ENCODE measurements around the gene SLC2A6. TPM values are rescaled to one million over a fixed set of nuclear protein-coding genes. Genes with fewer than 3 reads are reported as not detected.

The SLC2A6 gene
- total and polyA plus RNA-seq, 2 experiments from 2014 or later: 7.3 to 10.6 TPM

GRCh38 chr9:133505901-133506652 is 27.2 kb upstream of the SLC2A6 start:
- H3K79me2 ChIP-seq: no peaks in the 10 kb centered on the region
- no peak overlapping the region for H3K4me3 ChIP-seq
- H3K9me3 ChIP-seq (ENCODE audit: low read depth): peaks cover 4% of the 10 kb centered on the region
- H3K4me2 ChIP-seq: no peak overlapping the region
- H3K36me3 ChIP-seq (replicated peaks; ENCODE audit: insufficient read depth, low read depth): no peaks in the 10 kb centered on the region
- no peak for DNase-seq (ENCODE audit: low spot score)
- no peaks in the 10 kb centered on the region for H3K9me2 ChIP-seq (replicated peaks; ENCODE audit: insufficient read depth)
- peaks cover 15% of the 10 kb centered on the region for H3K4me1 ChIP-seq (ENCODE audit: insufficient read depth)
- no peaks in the 10 kb centered on the region for H3K27me3 ChIP-seq
- TF ChIP-seq EZH2phosphoT487 (IDR thresholded peaks at IDR 0.05; ENCODE audit: low read depth, severe bottlenecking, unreplicated experiment): no peak
- TF ChIP-seq EZH2 (IDR thresholded peaks at IDR 0.05; ENCODE audit: borderline replicate concordance): no peak
- no peak for TF ChIP-seq CTCF (IDR thresholded peaks at IDR 0.05; ENCODE audit: poor library complexity)
- no peaks in the 10 kb centered on the region for H4K20me1 ChIP-seq (ENCODE audit: insufficient read depth, poor library complexity, severe bottlenecking)
- no peak overlapping the region for H3K27ac ChIP-seq
- 58% methylated on average over 18 of the region's 23 CpGs for WGBS (ENCODE audit: low lambda C conversion rate, missing lambda C conversion rate)
- H2AFZ ChIP-seq: no peak overlapping the region

- 93% methylated on average over 13 of the region's 13 CpGs for WGBS (ENCODE audit: low lambda C conversion rate, missing lambda C conversion rate)
- H2AFZ ChIP-seq: no peak overlapping the region
- H3K9me3 ChIP-seq (ENCODE audit: low read depth): peaks cover 4% of the 10 kb centered on the region
- no peaks in the 10 kb centered on the region for H3K9me2 ChIP-seq (replicated peaks; ENCODE audit: insufficient read depth)
- no peak overlapping the region for H3K27ac ChIP-seq
- no peak overlapping the region for H3K4me3 ChIP-seq
- H3K4me1 ChIP-seq (ENCODE audit: insufficient read depth): peaks cover 15% of the 10 kb centered on the region
- H3K79me2 ChIP-seq: no peaks in the 10 kb centered on the region
- DNase-seq (ENCODE audit: low spot score): no peak
- H4K20me1 ChIP-seq (ENCODE audit: insufficient read depth, poor library complexity, severe bottlenecking): no peaks in the 10 kb centered on the region
- H3K4me2 ChIP-seq: no peak overlapping the region
- H3K36me3 ChIP-seq (replicated peaks; ENCODE audit: insufficient read depth, low read depth): no peaks in the 10 kb centered on the region
- no peak for TF ChIP-seq EZH2 (IDR thresholded peaks at IDR 0.05; ENCODE audit: borderline replicate concordance)
- TF ChIP-seq EZH2phosphoT487 (IDR thresholded peaks at IDR 0.05; ENCODE audit: low read depth, severe bottlenecking, unreplicated experiment): no peak
- TF ChIP-seq CTCF (IDR thresholded peaks at IDR 0.05; ENCODE audit: poor library complexity): no peak
- no peaks in the 10 kb centered on the region for H3K27me3 ChIP-seq
Observed at GRCh38 chr9:133505186-133505830, 26.4 kb upstream of the SLC2A6 start.

GRCh38 chr9:133502112-133502511 is 23.2 kb upstream of the SLC2A6 start:
- DNase-seq (ENCODE audit: low spot score): no peak
- no peaks in the 10 kb centered on the region for H3K4me1 ChIP-seq (ENCODE audit: insufficient read depth)
- no peaks in the 10 kb centered on the region for H3K9me2 ChIP-seq (replicated peaks; ENCODE audit: insufficient read depth)
- H3K36me3 ChIP-seq (replicated peaks; ENCODE audit: insufficient read depth, low read depth): no peaks in the 10 kb centered on the region
- H3K79me2 ChIP-seq: no peaks in the 10 kb centered on the region
- no peak overlapping the region for H2AFZ ChIP-seq
- H3K27me3 ChIP-seq: no peaks in the 10 kb centered on the region
- H3K9me3 ChIP-seq (ENCODE audit: low read depth): peaks cover 4% of the 10 kb centered on the region
- no peak overlapping the region for H3K27ac ChIP-seq
- H4K20me1 ChIP-seq (ENCODE audit: insufficient read depth, poor library complexity, severe bottlenecking): no peaks in the 10 kb centered on the region
- H3K4me2 ChIP-seq: no peak overlapping the region
- TF ChIP-seq CTCF (IDR thresholded peaks at IDR 0.05; ENCODE audit: poor library complexity) (no peak), EZH2phosphoT487 (IDR thresholded peaks at IDR 0.05; ENCODE audit: low read depth, severe bottlenecking, unreplicated experiment) (no peak), EZH2 (IDR thresholded peaks at IDR 0.05; ENCODE audit: borderline replicate concordance) (no peak)
- H3K4me3 ChIP-seq: no peak overlapping the region
- 94% methylated on average over 1 of the region's 1 CpG for WGBS (ENCODE audit: low lambda C conversion rate, missing lambda C conversion rate)
